AG08396 (cell line): Measurements from ENCODE around the gene ZC3H4.
"Not testable (repeated sequence)": the region's sequence is repeated elsewhere in the genome, so short reads cannot be mapped to it uniquely, and the experiment has no call there.

Experiments
- DNase-seq: peaks from one replicate; pipeline ENCODE4 v3.0.0; 2012; ENCODE audit warnings: low spot score, mixed read lengths

ZC3H4 gene

GRCh38 chr19:47084879-47085439, 28.6 kb downstream of the ZC3H4 start:
- no peak for DNase-seq

GRCh38 chr19:47082493-47082892, 31.1 kb downstream of the ZC3H4 start:
- DNase-seq, result no peak

GRCh38 chr19:47081095-47081494, 32.5 kb downstream of the ZC3H4 start:
- no peak for DNase-seq

GRCh38 chr19:47078351-47078750, 35.2 kb downstream of the ZC3H4 start:
- DNase-seq, result not testable (repeated sequence)

GRCh38 chr19:47075941-47076340, 37.6 kb downstream of the ZC3H4 start:
- DNase-seq, result no peak

GRCh38 chr19:47075179-47075810, 38.3 kb downstream of the ZC3H4 start:
- peak; percentile 43 for DNase-seq

- no peak for DNase-seq
These were observed 39.0 kb downstream of the ZC3H4 start for GRCh38 chr19:47074621-47075020.

- DNase-seq, result no peak
These were observed 40.0 kb downstream of the ZC3H4 start for GRCh38 chr19:47073574-47073973.

GRCh38 chr19:47072323-47072722, 41.3 kb downstream of the ZC3H4 start:
- no peak for DNase-seq

- DNase-seq, result no peak
These were observed 41.8 kb downstream of the ZC3H4 start for GRCh38 chr19:47071731-47072130.

GRCh38 chr19:47070756-47071155, 42.8 kb downstream of the ZC3H4 start:
- DNase-seq, result no peak

- no peak for DNase-seq
These were observed 43.8 kb downstream of the ZC3H4 start for GRCh38 chr19:47069795-47070194.

GRCh38 chr19:47068876-47069406, 44.6 kb downstream of the ZC3H4 start:
- DNase-seq, result no peak

- DNase-seq, result no peak
These were observed 45.3 kb downstream of the ZC3H4 start for GRCh38 chr19:47068246-47068645.

- no peak for DNase-seq
These were observed 46.2 kb downstream of the ZC3H4 start for GRCh38 chr19:47067215-47067847.

GRCh38 chr19:47066376-47067214, 47.0 kb downstream of the ZC3H4 start:
- DNase-seq, result no peak

- no peak for DNase-seq
These were observed 48.3 kb downstream of the ZC3H4 start for GRCh38 chr19:47065242-47065641.

GRCh38 chr19:47063874-47064273, 49.7 kb downstream of the ZC3H4 start:
- no peak for DNase-seq

GRCh38 chr19:47058621-47059022, 55.0 kb downstream of the ZC3H4 start:
- DNase-seq, result no peak

GRCh38 chr19:47057328-47057727, 56.2 kb downstream of the ZC3H4 start:
- DNase-seq, result no peak

GRCh38 chr19:47056411-47056810, 57.2 kb downstream of the ZC3H4 start:
- no peak for DNase-seq

GRCh38 chr19:47050562-47050961, 63.0 kb downstream of the ZC3H4 start:
- DNase-seq, result not testable (repeated sequence)
